Activated CD4-positive, CD25-positive, alpha-beta regulatory T cell treated with anti-CD3 and anti-CD28 coated beads, Interleukin-2, amount 50 U/mL, for 72 hours (primary cell): ENCODE measurements around the gene TTF1.

Experiments
- DNase-seq: peaks from one replicate; pipeline ENCODE4 v3.0.0; 2021

The TTF1 gene

DNA sequence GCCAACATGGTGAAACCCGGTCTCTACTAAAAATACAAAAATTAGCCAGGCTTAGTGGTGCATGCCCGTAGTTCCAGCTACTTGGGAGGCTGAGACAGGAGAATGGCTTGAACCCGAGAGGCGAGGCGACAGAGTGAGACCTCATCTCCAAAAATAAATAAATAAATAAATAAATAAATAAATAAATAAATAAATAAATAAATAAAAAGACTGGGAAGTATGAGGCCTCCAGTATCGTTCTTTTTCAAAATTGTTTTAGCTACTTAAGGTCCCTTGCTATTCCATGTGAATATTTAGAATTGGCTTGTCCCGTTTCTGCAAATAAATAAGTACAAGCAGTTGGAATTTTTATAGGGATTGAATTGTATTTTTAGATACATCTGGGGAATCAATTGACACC, 48.9 kb downstream of the TTF1 start:
- no peak for DNase-seq

DNA sequence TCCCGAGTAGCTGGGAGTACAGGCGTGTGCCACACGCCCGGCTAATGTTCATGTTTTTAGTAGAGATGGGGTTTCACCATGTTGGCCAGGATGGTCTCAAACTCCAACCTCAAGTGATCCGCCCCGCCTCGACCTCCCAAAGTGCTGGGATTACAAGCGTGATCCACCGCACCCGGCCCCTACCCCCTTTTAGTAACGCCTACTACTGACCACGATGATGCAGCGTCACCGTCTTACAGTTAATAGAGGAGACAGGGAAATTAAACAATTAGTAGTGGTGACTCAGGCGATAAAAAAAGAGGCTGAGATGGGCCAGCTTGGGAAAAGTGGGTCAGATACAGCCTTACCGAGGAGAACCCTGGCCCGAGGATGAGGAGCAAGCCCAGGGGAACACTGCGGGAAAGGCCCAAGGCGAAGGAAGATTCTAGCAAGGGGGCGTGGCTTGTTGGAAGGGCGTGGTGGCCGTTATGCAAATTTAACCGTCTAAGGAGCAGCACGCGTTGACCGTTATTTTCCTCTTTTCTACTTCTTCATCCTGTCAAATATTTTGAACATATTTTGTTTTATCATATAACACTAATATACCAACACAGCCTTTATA, 50.2 kb downstream of the TTF1 start:
- no peak for DNase-seq

DNA sequence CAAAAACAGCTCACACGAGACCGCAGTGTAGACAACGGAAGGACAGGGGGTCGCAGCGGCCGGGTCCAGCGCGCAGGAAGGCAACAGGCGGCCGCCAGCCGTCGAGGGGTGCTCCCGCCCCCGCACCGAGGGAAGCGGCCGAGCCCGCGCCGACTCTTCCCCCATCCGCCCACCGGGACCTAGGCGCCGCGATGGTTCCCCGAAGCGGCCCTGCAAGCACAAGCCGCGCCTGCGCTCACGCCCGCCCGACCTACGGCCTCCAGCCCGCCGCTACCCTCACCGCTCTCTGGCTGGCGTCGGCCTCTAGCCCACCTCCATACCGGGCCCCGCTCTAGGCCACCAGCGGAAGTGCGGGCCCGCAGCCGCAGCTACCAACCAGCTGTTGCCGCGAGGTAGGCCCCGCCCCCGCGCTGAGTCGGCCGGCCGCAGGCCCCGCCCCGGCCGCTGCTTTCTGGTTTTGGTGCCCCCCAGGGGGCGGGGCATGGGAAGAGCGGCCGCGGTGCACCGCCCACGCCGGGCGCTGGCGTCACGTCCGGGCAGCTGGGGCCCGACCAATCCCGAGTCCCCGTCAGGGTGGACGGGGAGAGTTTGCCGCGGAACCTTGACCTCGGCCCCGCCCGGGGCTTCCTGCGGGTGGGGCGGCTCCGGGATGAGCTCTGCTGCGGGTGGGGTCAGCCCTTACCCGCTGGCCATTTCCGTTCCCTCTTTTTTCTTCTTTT, 51.8 kb downstream of the TTF1 start, which contains the start of gene SETX:
SETX (minus strand) TSS at position 350 of the 719 bp plus-strand sequence. CDS start 5,558 bp downstream, outside the sequence.
- peak; percentile 93 for DNase-seq

DNA sequence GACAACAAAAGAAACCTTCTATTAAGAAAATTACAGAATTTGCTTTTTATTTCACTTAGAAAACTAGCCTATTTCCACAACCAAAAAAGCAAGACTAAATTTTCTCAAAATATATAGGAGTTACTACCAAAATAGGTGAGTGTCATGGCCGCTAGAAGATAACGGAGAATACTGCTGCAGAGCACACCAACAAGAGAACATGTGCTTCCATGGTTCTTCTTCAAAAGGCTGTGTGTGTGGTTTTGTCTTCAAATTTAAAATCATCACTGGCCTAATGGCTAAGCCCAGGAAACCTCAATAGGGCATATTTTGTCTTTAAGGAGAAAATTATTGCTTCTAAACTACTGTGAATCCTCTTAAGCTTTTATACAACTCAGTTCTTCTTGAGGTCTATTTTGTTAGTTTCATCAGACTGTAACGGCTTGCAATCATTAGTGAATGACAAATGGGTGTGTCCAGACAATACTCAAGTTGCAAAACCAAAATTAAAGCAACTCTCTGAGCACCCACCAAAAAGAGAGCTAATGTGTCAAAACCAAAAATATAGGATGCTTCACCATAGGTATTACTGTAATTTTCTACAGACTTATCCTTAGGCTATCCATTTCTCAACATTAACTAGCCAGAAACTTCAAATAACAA, 55.1 kb downstream of the TTF1 start:
- no peak for DNase-seq

DNA sequence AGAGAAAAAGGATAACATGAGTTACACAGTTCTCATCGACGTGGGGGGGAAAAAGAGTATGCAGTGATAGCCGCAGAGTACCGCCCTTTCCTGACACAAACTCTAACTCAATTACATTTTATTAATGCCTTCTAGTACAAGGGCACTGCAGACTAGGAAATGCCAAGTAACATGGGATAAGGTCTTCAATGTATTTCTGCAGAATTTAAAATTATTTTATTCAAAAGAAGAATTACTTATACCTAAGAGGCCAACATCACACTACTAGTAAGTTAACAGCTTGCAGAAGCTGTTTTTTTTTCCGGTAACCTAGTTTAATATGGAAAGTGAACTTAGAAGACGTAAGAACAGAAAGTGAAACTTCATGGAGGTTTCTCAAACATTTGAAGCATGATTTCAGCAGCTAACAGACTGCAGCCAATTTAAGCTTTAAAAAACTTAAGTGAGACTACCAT, 55.8 kb downstream of the TTF1 start:
- DNase-seq, result no peak

DNA sequence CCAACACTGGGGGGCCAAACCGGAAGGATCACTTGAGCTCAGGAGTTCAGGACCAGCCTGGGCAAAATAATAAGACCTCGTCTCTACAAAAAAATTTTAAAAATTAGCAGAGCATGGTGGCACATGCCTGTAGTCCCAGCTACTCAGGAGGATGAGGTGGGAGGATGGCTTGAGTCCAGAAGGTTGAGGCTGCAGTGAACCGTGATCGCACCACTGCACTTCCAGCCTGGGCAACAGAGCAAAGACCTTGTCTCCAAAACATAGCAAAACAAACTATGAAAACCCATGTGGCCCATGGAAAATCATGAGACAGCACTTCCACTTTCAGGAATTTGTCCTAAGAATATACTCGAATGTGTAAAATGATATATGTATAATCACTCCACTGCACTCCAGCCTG, 58.0 kb downstream of the TTF1 start:
- DNase-seq, result no peak

DNA sequence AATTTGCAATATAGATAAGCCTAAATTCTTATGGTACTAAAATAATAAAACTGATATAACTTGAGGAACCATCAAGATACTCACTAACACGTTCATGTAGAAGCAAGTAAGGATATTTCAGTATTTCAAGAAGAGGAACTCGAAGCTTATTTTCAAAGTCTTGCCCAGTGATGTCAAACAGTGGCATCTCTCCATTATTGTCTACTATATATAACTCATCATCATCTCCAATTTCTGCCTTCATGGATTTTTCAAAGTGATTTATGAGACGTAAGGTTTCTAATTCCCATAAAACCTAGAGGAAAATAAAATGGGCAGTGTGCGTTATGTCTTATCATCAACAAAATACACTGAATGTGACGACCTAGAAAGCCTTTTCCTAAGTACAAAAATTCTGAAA, 60.5 kb downstream of the TTF1 start:
- no peak for DNase-seq

DNA sequence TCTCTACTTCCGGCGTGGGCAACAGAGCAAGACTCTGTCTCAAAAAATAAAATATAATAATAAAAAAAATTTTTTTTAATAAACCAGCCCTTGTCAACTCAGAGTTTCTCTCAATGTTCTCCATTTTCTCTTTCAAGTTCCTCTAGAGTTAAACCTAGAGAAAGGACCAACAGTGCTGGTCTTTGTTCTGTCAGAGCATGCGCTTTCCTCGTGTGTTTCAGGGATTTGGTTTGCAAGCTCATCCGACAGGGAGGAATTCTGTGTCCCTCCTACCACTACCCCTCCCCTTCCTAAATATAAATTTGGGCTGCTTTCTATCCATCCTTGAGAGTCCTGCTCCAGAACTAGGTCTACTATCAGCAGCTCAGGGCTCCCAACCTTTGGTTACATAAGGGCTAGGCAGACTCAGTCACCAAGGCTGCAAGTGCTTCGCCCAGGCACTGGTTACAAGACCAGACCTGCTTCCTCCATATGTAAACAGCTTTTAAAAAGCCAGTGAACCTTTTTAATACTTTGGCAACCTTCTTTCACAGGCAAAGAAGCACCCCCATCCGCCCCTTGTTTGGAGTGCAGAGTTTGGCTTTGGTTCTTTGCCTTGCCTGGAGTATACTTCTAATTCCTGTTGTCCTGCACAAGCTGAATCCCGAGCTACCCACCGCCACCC, 65.3 kb downstream of the TTF1 start:
- no peak for DNase-seq

DNA sequence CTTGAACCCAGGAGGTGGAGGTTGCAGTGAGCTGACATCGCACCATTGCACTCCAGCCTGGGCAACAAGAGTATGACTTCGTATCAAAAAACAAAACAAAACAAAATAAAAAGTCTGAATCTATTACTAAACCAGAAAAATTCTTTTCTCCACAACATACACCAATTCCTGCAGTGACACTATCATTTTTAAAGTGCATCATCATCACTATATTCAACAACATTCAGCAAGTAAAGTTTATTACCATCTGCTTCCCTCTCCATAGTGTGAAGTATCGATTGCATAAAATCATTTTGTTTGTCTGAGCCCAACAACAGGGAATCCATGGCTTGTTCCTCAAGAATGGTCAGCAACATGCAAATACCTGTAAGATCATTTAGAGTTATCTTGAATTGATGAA, 72.3 kb downstream of the TTF1 start:
- no peak for DNase-seq

DNA sequence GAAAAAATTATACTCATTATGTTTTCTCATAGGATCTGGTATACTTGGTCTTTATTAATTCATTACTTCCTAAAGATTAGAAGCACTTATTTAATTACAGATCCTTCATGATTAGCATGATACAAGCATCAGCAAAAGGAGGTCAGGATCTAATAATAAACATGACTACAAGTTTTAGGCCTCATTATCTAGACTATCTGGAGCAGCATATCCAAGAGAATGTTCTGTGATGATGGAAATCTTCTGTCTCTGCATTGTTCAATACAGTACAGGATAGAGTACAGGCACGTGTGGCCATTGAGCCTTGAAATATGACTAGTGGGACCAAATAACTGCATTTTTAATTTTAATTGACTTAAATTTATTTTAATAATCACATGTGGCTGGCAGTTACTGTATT, 73.1 kb downstream of the TTF1 start:
- no peak for DNase-seq

DNA sequence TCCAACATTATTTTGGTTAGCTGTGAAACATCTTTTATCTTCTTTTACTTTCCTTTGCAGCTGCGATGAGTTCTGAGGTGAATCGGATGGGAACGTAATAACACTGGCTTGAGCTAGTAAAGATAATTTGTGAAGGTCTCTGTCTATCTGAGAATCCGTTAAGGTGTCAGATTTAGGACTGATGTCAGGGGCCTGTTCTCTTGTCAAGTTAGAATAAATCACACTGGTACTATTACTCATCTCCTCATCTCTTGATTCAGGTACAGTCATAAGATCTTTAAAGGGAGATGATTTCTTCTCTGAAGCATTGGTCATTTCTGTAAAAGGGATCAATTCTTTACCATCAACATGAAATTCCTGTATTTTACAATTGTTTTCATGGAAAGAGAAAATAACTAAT, 78.1 kb downstream of the TTF1 start:
- no peak for DNase-seq

DNA sequence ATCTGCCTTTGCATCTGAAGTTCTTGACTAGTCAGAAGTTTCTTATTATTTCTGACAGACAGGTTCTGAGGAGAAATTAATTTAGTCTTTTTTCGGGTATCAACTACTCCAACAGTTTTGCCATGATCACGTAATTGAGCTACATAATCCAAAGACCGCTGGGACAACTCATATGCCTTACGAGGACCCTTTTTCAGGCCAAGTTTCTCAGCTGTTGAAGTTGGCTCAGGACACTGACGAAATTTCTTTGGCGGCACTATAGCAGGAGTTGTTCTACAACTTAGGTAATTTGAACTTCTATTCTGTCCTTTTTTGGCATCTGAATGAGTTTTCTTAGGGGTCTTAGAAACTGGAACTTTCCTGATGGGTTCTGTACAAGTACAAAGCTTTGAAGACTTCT, 79.1 kb downstream of the TTF1 start:
- no peak for DNase-seq
